Fibroblast of gingiva (primary cell): ENCODE data around the gene CDH26.

Source experiments
- DNase-seq: peaks from one replicate; pipeline ENCODE4 v3.0.0-alpha.2; 2011; ENCODE audit warnings: low read depth

The CDH26 gene

GRCh38 chr20:59985164-59985563 is 26.9 kb downstream of the CDH26 start:
- no peak for DNase-seq

- DNase-seq: no peak
These were observed 27.6 kb downstream of the CDH26 start for GRCh38 chr20:59985864-59986263.

- DNase-seq: no peak
These were observed 28.9 kb downstream of the CDH26 start for GRCh38 chr20:59987135-59987534.

GRCh38 chr20:59988141-59988540 is 29.9 kb downstream of the CDH26 start:
- DNase-seq: no peak

GRCh38 chr20:59992526-59993084 is 34.4 kb downstream of the CDH26 start:
- DNase-seq: no peak

- DNase-seq: no peak
These were observed 35.7 kb downstream of the CDH26 start for GRCh38 chr20:59993736-59994430.

GRCh38 chr20:59994697-59995122 is 36.5 kb downstream of the CDH26 start:
- DNase-seq: no peak

- no peak for DNase-seq
These were observed 37.9 kb downstream of the CDH26 start for GRCh38 chr20:59996108-59996507.

GRCh38 chr20:59997896-59998295 is 39.7 kb downstream of the CDH26 start:
- DNase-seq: no peak

GRCh38 chr20:59999502-59999901 is 41.3 kb downstream of the CDH26 start:
- no peak for DNase-seq

- DNase-seq: no peak
These were observed 42.2 kb downstream of the CDH26 start for GRCh38 chr20:60000271-60001042.

GRCh38 chr20:60001108-60001507 is 42.9 kb downstream of the CDH26 start:
- DNase-seq: no peak

GRCh38 chr20:60003776-60004175 is 45.6 kb downstream of the CDH26 start:
- no peak for DNase-seq

GRCh38 chr20:60006261-60006660 is 48.0 kb downstream of the CDH26 start:
- DNase-seq: no peak

- DNase-seq: no peak
These were observed 49.2 kb downstream of the CDH26 start for GRCh38 chr20:60007464-60007863.

- DNase-seq: no peak
These were observed 50.0 kb downstream of the CDH26 start for GRCh38 chr20:60008130-60008808.

GRCh38 chr20:60009318-60009717 is 51.1 kb downstream of the CDH26 start:
- no peak for DNase-seq

GRCh38 chr20:60009826-60010616 is 51.8 kb downstream of the CDH26 start:
- DNase-seq: no peak

GRCh38 chr20:60010689-60011458 is 52.7 kb downstream of the CDH26 start:
- DNase-seq: no peak

GRCh38 chr20:60011512-60012507 is 53.6 kb downstream of the CDH26 start:
- DNase-seq: no peak
